Head of caudate nucleus (tissue), 42 donors: Measurements from ENCODE around the gene KPNA6.
"Not testable (repeated sequence)": the region's sequence is repeated elsewhere in the genome, so short reads cannot be mapped to it uniquely, and the experiment has no call there.

Source experiments
- DNase-seq, 42 donors: peaks; one replicate each; pipeline versions ENCODE4 v3.0.0 to v3.0.0-alpha.2; 2020 to 2021; ENCODE audit warnings: mixed read lengths in 7 of 42
- intact Hi-C: fragments of 100-400 bp; cut with DNase I; formaldehyde crosslinking; loops from one replicate; pipeline ENCODE4 v1.15.0; 2022

KPNA6 gene

DNA sequence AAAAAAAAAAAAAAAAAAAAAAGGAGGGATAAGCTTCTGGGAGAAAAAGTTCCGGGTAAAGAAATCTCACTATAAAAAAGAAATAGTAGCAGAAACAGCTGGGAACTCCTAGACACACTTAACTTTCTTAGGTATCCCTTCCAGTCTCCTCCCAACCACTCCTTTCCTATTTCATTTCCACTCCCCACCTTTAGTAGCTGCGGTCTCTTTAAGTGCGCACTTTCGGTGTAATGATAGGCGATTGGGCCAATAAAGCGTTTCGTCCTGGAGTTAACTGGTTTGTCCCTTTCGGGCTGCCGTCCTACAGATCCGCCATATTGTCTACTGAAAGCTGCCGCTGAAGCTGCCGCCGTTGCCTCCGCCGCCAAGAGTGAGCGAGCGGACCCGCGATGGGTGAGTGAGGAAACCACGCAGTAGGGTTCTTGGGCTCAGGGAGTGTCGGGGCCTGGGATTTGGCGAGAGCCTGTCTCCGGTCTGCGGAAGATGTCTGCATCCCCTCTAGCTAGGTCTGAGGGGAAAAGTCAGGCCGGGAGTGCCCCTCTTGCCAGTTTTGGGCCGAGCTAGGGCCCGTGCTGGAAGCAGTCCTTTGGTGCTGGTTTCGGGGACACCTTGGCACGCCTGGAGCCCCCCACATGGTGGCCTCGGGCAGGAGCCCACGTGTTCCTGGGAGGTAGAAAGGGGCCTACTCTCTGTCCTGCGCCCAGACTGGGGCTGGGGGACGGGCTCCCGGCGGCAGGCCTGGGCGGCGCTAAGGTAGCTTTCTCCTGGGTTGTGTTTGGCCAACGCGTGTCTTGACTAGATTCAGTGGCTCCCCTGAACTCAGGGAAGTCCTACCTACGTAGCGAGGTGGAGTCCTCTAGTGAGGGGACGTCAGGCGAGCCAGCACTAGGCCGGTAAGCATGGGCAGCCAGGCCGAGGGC lies at the start of gene KPNA6:
TSS of gene KPNA6 (plus strand) at position 315 of the 920 bp plus-strand sequence. CDS start at position 390, 75 bp downstream.
- intact Hi-C loops: no loop called here

DNA sequence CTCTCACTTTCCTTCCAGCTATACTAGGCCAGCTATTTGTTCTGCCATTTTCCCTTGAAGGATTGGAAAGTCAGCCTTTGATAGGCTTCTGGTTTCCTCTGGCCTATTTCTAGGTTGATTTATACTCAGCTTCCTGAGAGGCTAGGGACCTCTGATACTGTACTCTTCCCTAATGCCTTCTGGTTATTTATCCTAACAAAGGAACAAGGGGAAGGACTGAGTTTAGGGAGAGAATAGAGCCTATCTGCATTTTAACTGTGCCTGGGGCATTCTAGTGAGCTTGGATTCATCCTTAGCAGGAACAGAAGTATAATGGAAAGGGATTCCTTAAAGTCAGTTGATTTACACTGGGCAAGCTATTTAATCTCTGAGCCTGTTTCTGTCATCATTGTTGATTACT lies 46.9 kb upstream of the KPNA6 start:
- no peak for DNase-seq
- intact Hi-C loops: no loop called here

More for the DNA sequence above, at the start of gene KPNA6:
- DNase-seq: peak; percentile 77 to 98 (median 92)

DNA sequence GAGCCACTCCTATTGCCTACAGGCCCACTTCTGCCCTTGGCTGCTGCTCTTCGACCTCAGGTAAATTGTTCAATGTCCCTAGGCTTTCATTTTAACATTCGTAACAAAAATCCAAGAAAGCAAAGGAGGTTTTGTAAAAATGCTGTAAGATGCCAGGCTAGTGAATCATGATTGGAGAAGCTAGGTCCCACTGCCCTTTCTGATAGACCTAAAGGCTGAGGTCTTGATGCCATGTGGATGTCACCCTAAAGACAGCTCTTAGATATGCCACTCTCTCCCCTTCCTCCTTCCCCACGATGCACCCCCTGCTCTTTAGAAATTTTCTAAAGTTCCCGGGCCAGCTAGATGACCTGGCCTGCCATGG lies 45.0 kb upstream of the KPNA6 start:
- DNase-seq: no peak
- intact Hi-C loops: no loop called here

DNA sequence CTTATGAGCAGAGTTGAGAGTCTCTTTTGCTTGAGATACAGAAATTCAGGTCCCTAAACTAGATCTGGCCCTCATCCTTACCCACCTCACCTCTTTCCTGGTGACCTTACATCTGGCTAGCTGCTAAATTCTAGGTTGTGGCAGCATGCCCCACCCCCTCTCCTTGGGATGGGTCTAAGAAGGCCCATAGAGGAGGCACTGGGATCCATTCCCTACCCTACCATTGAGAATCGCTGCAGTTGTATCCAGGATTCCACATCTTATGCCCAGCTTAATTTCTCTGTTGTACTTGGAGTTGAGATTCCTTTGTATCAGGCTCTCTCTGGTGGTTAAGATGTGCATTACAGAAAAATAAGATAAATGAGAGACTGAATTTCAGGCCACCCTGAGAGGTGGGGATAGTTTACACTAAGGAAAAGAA lies 44.6 kb upstream of the KPNA6 start:
- intact Hi-C loops: no loop called here
- DNase-seq: peak in 1 of 42 donors; percentile 38

DNA sequence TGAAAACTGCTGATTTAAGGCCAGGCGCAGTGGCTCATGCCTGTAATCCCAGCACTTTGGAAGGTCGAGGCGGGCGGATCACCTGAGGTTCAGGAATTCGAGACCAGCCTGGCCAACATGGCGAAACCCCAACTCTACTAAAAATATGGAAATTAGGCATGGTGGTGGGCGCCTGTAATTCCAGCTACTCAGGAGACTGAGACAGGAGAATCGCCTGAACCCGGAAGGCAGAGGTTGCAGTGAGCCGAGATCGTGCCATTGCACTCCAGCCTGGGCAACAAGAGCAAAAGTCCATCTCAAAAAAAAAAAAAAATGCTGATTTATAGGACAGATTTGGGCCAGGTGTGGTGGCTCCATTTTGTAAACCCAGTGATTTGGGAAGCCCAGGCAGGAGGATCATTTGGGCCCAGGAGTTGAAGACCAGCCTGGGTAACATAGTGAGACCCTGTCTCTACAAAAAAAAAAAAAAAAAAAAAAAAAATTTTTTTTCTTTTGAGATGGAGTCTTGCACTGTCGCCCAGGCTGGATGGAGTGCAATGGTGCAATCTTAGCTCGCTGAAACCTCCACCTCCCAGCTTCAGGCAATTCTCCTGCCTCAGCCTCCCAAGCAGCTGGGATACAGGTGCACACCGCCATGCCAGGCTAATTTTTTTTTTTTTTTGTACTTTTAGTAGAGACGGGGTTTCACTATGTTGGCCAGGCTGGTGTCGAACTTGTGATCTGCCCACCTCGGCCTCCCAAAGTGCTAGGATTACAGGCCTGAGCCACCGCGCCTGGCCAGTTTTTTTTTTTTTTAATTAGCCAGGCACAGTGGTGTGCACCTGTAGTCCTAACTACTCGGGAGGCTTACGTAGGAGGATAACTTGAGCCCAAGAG lies 42.0 kb upstream of the KPNA6 start:
- intact Hi-C loops, DNase-seq: not testable (repeated sequence)

DNA sequence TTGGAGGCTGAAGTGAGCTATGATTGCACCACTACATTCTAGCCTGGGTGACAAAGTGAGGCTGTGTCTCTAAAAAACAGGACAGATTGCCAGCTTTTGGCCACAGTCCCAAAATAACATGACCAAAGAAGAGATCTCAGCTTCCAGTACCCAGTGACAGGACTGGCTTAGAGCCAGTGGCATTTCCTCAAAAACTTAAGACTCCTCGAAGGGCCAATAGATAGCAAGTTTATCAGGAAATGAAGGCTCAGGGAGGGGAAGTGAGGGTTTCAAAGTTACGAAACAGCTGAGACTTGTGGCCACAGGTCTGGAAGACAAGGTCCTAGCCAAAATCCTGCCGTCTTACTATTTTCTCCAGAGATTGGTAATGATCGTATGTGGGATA lies 41.4 kb upstream of the KPNA6 start:
- peak in 25 of 42 donors; percentile 12 to 70 (median 40) for DNase-seq
- intact Hi-C loops: no loop called here

DNA sequence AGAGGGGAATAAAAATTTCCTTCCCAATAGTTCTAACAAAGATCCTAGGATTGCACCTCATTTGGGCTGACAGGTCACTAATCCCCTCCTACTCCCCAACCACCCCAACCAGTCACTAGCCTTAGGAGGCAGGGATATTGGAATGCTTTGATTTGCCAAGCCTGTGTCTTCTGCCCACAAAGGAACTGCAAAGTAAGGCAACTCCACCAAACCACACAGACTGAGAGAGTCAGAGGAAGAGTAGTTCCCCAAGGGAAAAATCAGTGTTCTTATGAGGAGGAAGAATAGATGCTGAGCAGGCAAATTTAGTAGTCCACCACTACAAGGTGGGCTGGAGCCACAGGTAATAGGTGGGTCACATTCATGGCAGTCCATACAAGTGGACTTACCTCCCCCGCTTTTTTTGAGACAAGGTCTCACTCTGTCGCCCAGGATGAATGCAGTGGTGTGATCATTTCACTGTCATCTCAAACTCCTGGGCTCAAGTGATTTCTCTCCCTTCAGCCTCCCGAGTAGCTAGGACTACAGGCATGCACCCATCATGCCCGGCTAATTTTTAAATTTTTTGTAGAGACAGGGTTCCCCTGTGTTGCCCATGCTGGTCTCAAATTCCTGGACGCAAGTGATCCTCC lies 38.8 kb upstream of the KPNA6 start:
- no peak for DNase-seq
- intact Hi-C loops: no loop called here

DNA sequence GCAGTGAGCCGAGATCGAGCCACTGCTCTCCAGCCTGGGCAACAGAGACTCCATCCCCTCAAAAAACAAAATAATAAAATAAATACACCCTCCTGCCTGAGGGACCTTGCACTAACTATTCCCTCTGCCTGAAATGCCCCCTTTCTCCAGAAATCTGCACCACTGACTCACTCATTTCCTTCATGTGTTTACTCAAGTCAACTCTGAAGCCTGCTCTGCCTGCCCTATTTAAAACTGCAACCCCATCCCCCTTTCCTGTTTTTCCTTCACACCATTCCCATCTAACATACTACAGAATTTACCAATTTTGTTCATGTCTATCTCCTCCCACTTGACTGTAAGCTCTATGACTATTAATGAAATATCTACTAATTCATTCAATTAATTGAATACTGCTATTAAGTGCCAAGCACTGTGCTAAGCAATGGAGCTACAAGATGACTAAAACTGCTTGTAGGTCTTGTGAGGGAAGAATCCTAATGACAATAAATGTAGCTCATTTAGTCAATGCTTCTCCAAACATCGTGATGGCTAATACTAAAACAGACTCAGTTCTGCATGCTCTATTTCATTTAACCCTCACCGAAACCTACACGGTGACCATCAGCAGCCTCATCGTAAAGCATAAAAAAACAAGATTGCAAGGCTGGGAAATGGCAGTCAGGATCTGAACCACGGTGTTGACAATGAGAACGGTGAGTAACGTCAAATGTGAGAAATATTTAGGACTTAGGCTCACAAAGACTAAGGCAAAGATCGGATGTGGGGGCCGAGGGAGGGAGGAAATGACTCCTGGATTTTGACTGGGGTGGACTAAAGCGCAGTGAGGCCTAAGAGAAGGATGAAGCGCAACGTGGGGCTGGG lies 35.9 kb upstream of the KPNA6 start:
- DNase-seq: no peak
- intact Hi-C loops: loop anchor here (2.0 kb wide), 1 partner anchor 57 kb away; no protein-coding TSS in a partner anchor

DNA sequence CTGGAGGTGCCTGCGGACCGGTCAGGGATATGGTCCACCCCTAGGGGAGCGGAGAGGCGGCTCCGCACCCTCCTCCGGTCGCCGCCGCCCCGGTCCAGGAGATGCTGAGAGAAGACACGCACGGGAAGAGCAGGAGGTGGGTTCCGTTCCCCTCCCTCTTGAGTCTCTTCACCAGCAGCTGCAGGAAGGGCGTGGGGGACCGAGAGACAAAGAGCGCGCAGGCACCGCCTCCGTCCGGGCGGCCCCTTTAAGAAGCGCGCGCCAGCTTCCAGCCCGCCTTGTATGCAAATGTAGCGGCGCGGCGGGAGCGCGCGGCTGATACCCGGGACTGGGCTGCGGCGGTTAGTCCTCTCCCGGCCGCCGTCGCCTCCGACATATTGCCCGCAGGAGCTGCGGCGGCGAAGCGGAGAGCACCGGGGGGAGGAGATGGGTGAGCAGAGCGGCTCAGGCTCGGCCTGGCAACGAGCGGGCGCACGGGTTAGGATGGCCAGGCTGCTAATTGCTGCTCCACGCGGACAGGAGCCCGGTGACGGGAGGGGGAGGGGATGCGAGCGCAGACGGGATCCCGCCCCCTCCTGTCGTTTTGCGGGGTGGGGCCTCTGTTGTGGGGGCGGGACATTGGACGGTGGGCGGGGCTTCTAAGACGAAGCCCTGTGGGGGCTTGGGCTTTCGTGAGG lies 35.1 kb upstream of the KPNA6 start, which contains the start of gene TMEM39B:
TSS of gene TMEM39B (plus strand) at position 318 of the 677 bp plus-strand sequence. CDS start at position 427, 109 bp downstream.
- peak; percentile 91 to 98 (median 96) for DNase-seq
- intact Hi-C loops: loop anchor here (2.0 kb wide), 1 partner anchor 58 kb away; no protein-coding TSS in a partner anchor

DNA sequence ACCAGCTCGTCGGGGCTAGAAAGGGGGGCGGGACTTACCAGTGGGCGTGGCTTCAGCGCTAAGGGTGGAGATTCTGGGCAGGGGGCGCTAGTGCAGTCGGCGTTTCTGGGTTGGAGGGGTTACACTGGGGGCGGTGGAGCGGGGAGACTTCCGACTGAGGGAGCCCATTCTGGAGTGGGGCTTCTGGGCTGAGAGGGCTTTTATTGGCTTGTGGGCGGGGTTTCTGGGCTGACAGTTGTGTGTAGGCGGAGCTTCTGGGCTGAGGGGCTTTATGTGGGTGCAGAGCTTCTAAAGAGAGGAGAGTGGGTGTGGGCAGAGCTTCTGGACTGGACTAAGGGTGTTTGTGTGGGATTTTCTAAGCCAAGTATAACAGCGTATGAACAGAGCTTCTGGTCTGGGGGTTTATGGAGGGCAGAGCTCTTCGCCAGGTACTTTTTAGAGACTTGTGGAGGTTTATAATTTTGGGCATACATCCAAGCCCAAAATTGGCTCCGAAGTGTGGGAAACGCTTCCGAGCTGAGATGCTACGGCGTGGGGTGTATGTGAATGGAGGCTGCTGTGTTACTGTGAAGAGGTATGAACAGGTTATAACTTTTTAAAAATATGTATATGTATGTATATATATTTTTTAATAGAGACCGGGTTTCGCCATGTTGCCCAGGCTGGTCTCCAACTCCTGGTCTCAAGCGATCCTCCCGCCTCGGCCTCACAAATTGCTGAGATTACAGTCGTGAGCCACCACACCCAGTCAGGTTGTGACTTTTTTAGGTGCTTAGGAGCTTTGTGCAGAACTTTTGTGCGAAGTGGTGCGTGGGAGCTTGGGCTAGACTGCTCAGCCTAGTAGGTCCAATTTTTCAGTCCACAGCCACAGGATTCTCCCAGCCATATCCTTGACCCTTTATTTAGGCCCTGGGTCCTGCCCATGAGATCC lies 34.3 kb upstream of the KPNA6 start:
- DNase-seq: peak in 25 of 42 donors; percentile 9 to 95 (median 38)
- intact Hi-C loops: loop anchor here (2.0 kb wide), 1 partner anchor 59 kb away; no protein-coding TSS in a partner anchor

DNA sequence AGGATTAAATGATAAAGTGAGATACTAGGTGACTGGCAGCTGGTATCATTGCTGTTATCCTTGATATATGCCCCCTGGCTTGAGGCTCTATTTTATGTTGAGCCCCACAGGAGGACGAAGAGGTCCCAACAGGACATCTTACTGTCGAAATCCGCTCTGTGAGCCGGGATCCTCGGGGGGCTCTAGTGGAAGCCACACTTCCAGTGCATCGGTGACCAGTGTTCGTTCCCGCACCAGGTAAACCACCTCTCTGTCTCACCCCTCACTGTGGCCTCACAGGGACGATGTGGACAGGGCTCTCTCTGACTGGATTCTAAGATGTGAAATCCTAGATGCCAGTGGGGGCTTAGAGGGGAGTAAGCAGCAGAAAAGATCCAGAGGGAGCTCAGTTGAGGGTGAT lies 33.0 kb upstream of the KPNA6 start:
- intact Hi-C loops: no loop called here
- no peak for DNase-seq

DNA sequence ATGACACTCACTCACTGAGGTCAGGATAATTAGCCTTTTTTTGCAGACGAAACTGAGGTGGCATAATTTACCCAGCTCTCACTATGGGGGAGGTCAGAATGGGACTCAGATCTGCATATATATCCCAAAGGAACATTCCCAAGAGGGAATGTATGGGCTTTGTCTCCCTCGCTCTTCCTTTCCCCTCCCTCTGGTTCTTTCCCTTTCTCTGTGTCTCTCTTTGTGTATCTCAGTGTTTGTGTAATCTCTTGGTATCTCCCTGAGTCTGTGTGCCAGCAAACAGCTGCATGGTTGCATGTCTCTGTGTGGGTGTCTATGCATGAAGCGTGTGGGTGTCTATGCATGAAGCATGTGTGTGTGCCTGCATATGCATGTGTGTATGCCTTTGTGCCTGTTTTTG lies 30.4 kb upstream of the KPNA6 start:
- intact Hi-C loops: no loop called here
- DNase-seq: no peak

DNA sequence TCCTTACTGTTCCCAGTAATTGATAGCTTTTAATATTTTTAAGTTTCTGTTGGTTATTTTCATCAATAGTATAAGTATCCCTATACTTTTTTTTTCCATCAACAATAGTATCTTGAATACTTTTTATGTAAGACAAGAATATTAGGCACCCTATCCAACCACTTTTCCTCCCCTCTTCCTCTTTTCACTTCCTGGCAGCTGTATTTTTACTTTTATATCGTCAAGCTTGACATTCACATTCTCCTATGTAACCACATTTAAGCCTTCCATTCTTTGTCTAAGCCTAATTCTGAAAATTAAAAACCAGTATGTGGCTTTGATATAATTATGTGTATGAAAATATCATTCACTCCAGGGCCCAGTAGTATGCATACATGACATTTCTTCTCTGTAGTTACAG lies 25.8 kb upstream of the KPNA6 start:
- intact Hi-C loops: no loop called here
- DNase-seq: no peak

DNA sequence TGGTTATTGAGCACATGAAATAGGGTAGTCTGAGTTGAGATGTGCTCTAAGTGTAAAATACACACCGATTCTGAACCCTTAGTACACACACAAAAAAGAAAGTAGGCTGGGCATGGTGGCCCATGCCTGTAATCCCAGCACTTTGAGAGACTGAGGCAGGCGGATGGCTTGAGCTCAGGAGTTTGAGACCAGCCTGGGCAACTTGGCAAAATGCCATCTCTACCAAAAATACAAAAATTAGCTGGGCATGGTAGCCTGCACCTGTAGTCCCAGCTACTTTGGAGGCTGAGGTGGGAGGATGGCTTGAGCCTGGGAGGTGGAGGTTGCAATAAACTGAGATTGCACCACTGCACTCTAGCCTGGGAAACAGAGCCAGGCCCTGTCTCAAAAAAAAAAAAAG lies 21.5 kb upstream of the KPNA6 start:
- DNase-seq, intact Hi-C loops: not testable (repeated sequence)

DNA sequence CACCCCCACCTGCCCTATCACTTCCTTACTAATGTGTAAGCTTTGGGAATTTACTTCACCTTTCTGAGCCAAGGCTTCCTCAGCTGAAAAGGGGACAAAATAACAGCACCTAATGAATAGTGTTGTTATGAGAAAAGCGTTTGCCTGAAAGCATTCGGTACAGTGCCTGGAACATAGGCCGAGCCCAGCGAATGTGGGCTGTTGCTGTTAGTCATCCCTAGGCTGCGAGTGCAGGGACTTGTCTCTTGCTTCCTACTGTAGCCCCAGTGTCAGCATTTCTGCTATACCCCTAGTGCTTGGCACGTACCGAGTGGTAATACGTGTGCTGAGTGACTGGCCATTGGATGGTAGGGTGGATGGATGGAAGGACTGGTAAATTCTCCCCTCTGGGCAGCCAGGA lies 16.7 kb upstream of the KPNA6 start:
- peak in 36 of 42 donors; percentile 21 to 86 (median 58) for DNase-seq
- intact Hi-C loops: no loop called here

DNA sequence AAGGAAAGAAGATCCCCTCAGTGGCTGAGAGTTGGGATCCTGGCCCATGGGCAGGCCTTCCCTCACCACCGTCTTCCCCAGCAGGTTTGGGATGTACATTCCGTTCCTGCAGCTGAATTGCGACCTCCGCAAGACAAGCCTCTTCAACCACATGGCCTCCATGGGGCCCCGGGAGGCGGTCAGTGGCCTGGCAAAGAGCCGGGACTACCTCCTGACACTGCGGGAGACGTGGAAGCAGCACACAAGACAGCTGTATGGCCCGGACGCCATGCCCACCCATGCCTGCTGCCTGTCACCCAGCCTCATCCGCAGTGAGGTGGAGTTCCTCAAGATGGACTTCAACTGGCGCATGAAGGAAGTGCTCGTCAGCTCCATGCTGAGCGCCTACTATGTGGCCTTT lies 16.3 kb upstream of the KPNA6 start:
- intact Hi-C loops: no loop called here
- DNase-seq: no peak
